NCI-H2196 (cell line): ENCODE results near the gene FBXL17.
A peak's percentile ranks its signal among the peaks of the same experiment; 100 is the strongest.
"Not testable (repeated sequence)": the region's sequence is repeated elsewhere in the genome, so short reads cannot be mapped to it uniquely, and the experiment has no call there.

Source experiments
- DNase-seq: peaks from one replicate; lab custom pipeline; 2025; ENCODE audit not compliant: unreplicated experiment; lab: John Stamatoyannopoulos, UW

The FBXL17 gene

GRCh38 chr5:108381954-108382783 is at the start of gene FBXL17:
TSS of gene FBXL17 (minus strand) at chr5:108382098.
- peak; percentile 96 for DNase-seq

GRCh38 chr5:108430931-108431608 is 49.2 kb upstream of the FBXL17 start:
- no peak for DNase-seq

GRCh38 chr5:108421713-108422112 is 39.8 kb upstream of the FBXL17 start:
- DNase-seq, result no peak

- DNase-seq, result no peak
Observed at GRCh38 chr5:108420755-108421154, 38.9 kb upstream of the FBXL17 start.

GRCh38 chr5:108420158-108420557 is 38.3 kb upstream of the FBXL17 start:
- no peak for DNase-seq

GRCh38 chr5:108418197-108418596 is 36.3 kb upstream of the FBXL17 start:
- DNase-seq, result no peak

GRCh38 chr5:108417166-108417670 is 35.3 kb upstream of the FBXL17 start:
- no peak for DNase-seq

- DNase-seq, result no peak
Observed at GRCh38 chr5:108415726-108416125, 33.8 kb upstream of the FBXL17 start.

GRCh38 chr5:108409786-108410185 is 27.9 kb upstream of the FBXL17 start:
- no peak for DNase-seq

- DNase-seq, result not testable (repeated sequence)
Observed at GRCh38 chr5:108405201-108405600, 23.3 kb upstream of the FBXL17 start.

- no peak for DNase-seq
Observed at GRCh38 chr5:108398964-108399363, 17.1 kb upstream of the FBXL17 start.

GRCh38 chr5:108396837-108397236 is 14.9 kb upstream of the FBXL17 start:
- not testable (repeated sequence) for DNase-seq

- no peak for DNase-seq
Observed at GRCh38 chr5:108387758-108388157, 5.9 kb upstream of the FBXL17 start.

GRCh38 chr5:108386345-108387061 is 4.6 kb upstream of the FBXL17 start:
- no peak for DNase-seq

GRCh38 chr5:108384741-108385140 is 2.8 kb upstream of the FBXL17 start:
- no peak for DNase-seq

GRCh38 chr5:108382784-108383330 is 959 bp upstream of the FBXL17 start:
- no peak for DNase-seq

- peak; percentile 51 for DNase-seq
Observed at GRCh38 chr5:108381350-108381953, 446 bp downstream of the FBXL17 start.

- DNase-seq, result peak; percentile 5
Observed at GRCh38 chr5:108380531-108381349, 1.2 kb downstream of the FBXL17 start.

- DNase-seq, result no peak
Observed at GRCh38 chr5:108379722-108380530, 2.0 kb downstream of the FBXL17 start.
